ENCODE data around the gene PRICKLE2.

DNA sequence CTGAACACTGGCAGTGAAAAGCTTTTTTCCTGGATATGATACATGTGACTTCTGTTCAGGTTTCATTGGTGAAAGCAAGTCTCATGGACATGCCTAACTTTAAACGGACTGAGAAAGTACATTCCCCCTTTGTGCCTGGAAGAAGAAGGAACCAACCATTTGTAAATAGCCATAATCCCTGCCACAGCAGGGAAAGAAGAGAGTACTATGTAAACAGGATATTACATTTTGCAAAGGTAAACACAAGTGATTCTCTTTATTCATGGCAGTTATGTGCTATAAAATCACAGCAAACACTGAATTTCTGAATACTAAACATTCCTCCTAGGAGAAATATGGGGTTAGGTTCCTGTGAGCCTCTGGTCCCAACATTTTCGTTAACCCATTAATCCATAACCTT is 46.8 kb downstream of the PRICKLE2 start:
- TF ChIP-seq, protein P1, sequence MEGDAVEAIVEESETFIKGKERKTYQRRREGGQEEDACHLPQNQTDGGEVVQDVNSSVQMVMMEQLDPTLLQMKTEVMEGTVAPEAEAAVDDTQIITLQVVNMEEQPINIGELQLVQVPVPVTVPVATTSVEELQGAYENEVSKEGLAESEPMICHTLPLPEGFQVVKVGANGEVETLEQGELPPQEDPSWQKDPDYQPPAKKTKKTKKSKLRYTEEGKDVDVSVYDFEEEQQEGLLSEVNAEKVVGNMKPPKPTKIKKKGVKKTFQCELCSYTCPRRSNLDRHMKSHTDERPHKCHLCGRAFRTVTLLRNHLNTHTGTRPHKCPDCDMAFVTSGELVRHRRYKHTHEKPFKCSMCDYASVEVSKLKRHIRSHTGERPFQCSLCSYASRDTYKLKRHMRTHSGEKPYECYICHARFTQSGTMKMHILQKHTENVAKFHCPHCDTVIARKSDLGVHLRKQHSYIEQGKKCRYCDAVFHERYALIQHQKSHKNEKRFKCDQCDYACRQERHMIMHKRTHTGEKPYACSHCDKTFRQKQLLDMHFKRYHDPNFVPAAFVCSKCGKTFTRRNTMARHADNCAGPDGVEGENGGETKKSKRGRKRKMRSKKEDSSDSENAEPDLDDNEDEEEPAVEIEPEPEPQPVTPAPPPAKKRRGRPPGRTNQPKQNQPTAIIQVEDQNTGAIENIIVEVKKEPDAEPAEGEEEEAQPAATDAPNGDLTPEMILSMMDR (IDR thresholded peaks at IDR 0.05; ENCODE audit: extremely low read depth in 1 of 2, insufficient read depth in 1 of 2, low read depth in 1 of 2, low read length in 2 of 2): no peak
- TF ChIP-seq MYC (IDR thresholded peaks at IDR 0.05; ENCODE audit: low read depth, low read length): no peak
